Colonic mucosa (tissue), 4 donors: ENCODE data around the gene CHD9NB. TPM values are rescaled to one million over a fixed set of nuclear protein-coding genes. Genes with fewer than 3 reads are reported as not detected.

Experiments
- DNase-seq: peaks from one replicate; pipeline ENCODE4 v3.0.0-alpha.2; 2020
- H3K27ac ChIP-seq: fragments of 200-600 bp; one replicate; pipeline ENCODE4 v1.8.0; 2021
- H3K27me3 ChIP-seq: fragments of 200-600 bp; one replicate; pipeline ENCODE4 v1.8.0; 2021
- H3K36me3 ChIP-seq: fragments of 200-600 bp; one replicate; pipeline ENCODE4 v1.8.0; 2021
- H3K4me1 ChIP-seq: fragments of 200-600 bp; one replicate; pipeline ENCODE4 v1.8.0; 2021; ENCODE audit warnings: mild to moderate bottlenecking
- H3K4me3 ChIP-seq: fragments of 200-600 bp; one replicate; pipeline ENCODE4 v1.8.0; 2021
- H3K9ac ChIP-seq, 2 donors: one replicate each; pipeline ENCODE4 v1.7.0; 2013; ENCODE audit warnings: control low read depth in 2 of 2, low read depth in 2 of 2, low read length in 2 of 2
- H3K9me3 ChIP-seq: fragments of 200-600 bp; one replicate; pipeline ENCODE4 v1.8.0; 2021
- intact Hi-C: fragments of 100-400 bp; cut with DNase I; formaldehyde crosslinking; loops from one replicate; pipeline ENCODE4 v1.14.1; 2022
- total RNA-seq, 2 donors: library from RNA; stranded (reverse); fragmentation: NEBNext Ultra II Directional in 1 of 2; extraction: Animal tissue kit (Norgen Biotek cat#: 25700) in 1 of 2; gene quantifications; one replicate each; pipeline ENCODE4 v1.2.1, GENCODE V29; 2021
- TF ChIP-seq, protein P1 (sequence below): fragments of 200-600 bp; IDR thresholded peaks from one replicate; pipeline ENCODE4 v1.8.0; 2022; ENCODE audit warnings: antibody characterized with exemption, mild to moderate bottlenecking
- donor health status: healthy.
- donor health status: DM: no; HTN: no; CAD: no.
- donor health status: DM: no; HTN: no; CAD: no.

The CHD9NB gene
- total RNA-seq, 2 donors from 2014 or later = 2.5 to 5.6 TPM

- DNase-seq = peak; percentile 75
- Histone ChIP-seq H3K4me3 (peak overlapping the region; percentile 43), H3K27ac (peak overlapping the region; percentile 95), H3K36me3 (no peaks in the 10 kb centered on the region), H3K9me3 (no peaks in the 10 kb centered on the region), H3K9ac (peak overlapping the region; percentile 41 to 93), H3K4me1 (peaks cover 29% of the 10 kb centered on the region), H3K27me3 (no peaks in the 10 kb centered on the region)
- intact Hi-C loops = loop anchor here (5.0 kb wide), 1 partner anchor 41 kb away; no protein-coding TSS in a partner anchor
- TF ChIP-seq, protein P1, sequence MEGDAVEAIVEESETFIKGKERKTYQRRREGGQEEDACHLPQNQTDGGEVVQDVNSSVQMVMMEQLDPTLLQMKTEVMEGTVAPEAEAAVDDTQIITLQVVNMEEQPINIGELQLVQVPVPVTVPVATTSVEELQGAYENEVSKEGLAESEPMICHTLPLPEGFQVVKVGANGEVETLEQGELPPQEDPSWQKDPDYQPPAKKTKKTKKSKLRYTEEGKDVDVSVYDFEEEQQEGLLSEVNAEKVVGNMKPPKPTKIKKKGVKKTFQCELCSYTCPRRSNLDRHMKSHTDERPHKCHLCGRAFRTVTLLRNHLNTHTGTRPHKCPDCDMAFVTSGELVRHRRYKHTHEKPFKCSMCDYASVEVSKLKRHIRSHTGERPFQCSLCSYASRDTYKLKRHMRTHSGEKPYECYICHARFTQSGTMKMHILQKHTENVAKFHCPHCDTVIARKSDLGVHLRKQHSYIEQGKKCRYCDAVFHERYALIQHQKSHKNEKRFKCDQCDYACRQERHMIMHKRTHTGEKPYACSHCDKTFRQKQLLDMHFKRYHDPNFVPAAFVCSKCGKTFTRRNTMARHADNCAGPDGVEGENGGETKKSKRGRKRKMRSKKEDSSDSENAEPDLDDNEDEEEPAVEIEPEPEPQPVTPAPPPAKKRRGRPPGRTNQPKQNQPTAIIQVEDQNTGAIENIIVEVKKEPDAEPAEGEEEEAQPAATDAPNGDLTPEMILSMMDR = no peak
Observed at GRCh38 chr16:53098526-53099317, 46.0 kb upstream of the CHD9NB start.

- no peaks in the 10 kb centered on the region for H3K36me3 ChIP-seq
- H3K9ac ChIP-seq = no peak overlapping the region
- H3K4me1 ChIP-seq = peaks cover 35% of the 10 kb centered on the region
- no peak overlapping the region for H3K4me3 ChIP-seq
- no peak overlapping the region for H3K27ac ChIP-seq
- intact Hi-C loops = loop anchor here (5.0 kb wide), 1 partner anchor 40 kb away; no protein-coding TSS in a partner anchor
- DNase-seq = no peak
- H3K27me3 ChIP-seq = no peaks in the 10 kb centered on the region
- H3K9me3 ChIP-seq = no peaks in the 10 kb centered on the region
- TF ChIP-seq, protein P1 = no peak
Observed at GRCh38 chr16:53097190-53097589, 44.5 kb upstream of the CHD9NB start.

- Histone ChIP-seq H3K36me3 (no peaks in the 10 kb centered on the region), H3K4me3 (no peak overlapping the region), H3K4me1 (peaks cover 39% of the 10 kb centered on the region), H3K27ac (peak overlapping the region; percentile 89), H3K9ac (peak overlapping the region; percentile 15 to 92), H3K27me3 (no peaks in the 10 kb centered on the region), H3K9me3 (no peaks in the 10 kb centered on the region)
- TF ChIP-seq, protein P1 = no peak
- intact Hi-C loops = no loop called here
- peak; percentile 92 for DNase-seq
Observed at GRCh38 chr16:53094013-53094630, 41.4 kb upstream of the CHD9NB start.

DNA sequence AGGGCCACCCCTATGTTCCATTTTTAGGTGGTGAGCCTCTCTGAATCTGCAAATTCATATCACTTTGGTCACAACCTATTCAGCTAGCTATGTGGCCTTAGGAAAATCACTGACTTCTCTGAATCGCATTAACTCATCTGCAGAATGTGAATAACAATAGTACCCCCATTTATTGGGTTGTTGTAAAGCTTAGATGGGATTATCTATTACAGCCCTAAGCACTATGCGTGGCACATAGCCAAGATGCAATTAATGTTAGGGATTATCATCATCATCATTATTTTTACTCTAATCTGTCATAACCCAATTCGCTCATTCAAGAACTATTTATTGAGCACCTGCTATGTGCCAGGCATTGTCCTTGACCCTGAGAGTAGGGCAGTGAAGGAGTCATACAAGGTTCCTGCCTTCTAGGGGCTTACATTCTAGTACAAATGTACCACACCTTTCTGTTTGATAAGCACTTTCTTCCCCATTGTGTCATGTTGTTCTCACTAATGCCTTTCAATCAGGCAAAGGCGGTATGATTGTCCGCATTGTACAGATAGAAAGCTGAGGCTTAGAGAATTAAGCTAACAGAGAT is 40.6 kb upstream of the CHD9NB start:
- Histone ChIP-seq H3K9me3 (no peaks in the 10 kb centered on the region), H3K36me3 (no peaks in the 10 kb centered on the region), H3K4me3 (no peak overlapping the region), H3K27me3 (no peaks in the 10 kb centered on the region), H3K27ac (peak overlapping the region; percentile 89), H3K4me1 (peaks cover 31% of the 10 kb centered on the region), H3K9ac (peak overlapping the region in 1 of 2 donors; percentile 92)
- TF ChIP-seq, protein P1 = no peak
- intact Hi-C loops = no loop called here
- DNase-seq = no peak

- DNase-seq = no peak
- Histone ChIP-seq H3K27ac (peak overlapping the region; percentile 56), H3K36me3 (no peaks in the 10 kb centered on the region), H3K27me3 (no peaks in the 10 kb centered on the region), H3K9ac (no peak overlapping the region), H3K4me3 (no peak overlapping the region), H3K4me1 (peaks cover 28% of the 10 kb centered on the region), H3K9me3 (no peaks in the 10 kb centered on the region)
- intact Hi-C loops = no loop called here
- TF ChIP-seq, protein P1 = no peak
Observed at GRCh38 chr16:53092284-53092683, 39.6 kb upstream of the CHD9NB start.
